H1 (cell line): ENCODE data around the gene WBP11. TPM values are rescaled to one million over a fixed set of nuclear protein-coding genes. Genes with fewer than 3 reads are reported as not detected.

Experiments
- CTCF ChIA-PET: fragments of 300-600 bp; sonication (Branson Sonifier 250); formaldehyde crosslinking; loops from one replicate; lab custom pipeline; 2021; ENCODE audit not compliant: partially characterized antibody; lab: Charles Lee
- POLR2A ChIA-PET: fragments of 300-600 bp; sonication (Branson Sonifier 250); formaldehyde crosslinking; loops from one replicate; lab custom pipeline; 2021; ENCODE audit warnings: inconsistent platforms; ENCODE audit not compliant: partially characterized antibody; lab: Charles Lee
- DNase-seq, 2 experiments: peaks; one replicate each; pipeline versions ENCODE4 v3.0.0 to v3.0.0-alpha.2; 2010 to 2022; ENCODE audit warnings: low spot score in 2 of 2, low read depth in 1 of 2, mixed read lengths in 1 of 2
- FAIRE-seq: peaks from 2 replicates; lab custom pipeline; 2011; peaks lifted over from hg19 to GRCh38; lab: Jason Lieb, UNC
- H2AFZ ChIP-seq: 2 replicates; pipeline ENCODE4 v1.8.1; 2012; ENCODE audit warnings: low read length, inconsistent platforms
- H2AK5ac ChIP-seq: 2 replicates; pipeline ENCODE4 v1.6.1; 2013; ENCODE audit warnings: low read depth, low read length
- H2BK120ac ChIP-seq: replicated peaks from 2 replicates; pipeline ENCODE3; 2013; ENCODE audit warnings: low read depth, low read length, inconsistent platforms
- H2BK12ac ChIP-seq: 2 replicates; pipeline ENCODE4 v1.6.1; 2013; ENCODE audit warnings: low read depth, low read length
- H2BK15ac ChIP-seq: 2 replicates; pipeline ENCODE4 v1.6.1; 2013; ENCODE audit warnings: low read length
- H2BK20ac ChIP-seq: 2 replicates; pipeline ENCODE4 v1.6.1; 2013; ENCODE audit warnings: low read length
- H2BK5ac ChIP-seq: 2 replicates; pipeline ENCODE4 v1.6.1; 2013; ENCODE audit warnings: low read depth, low read length
- H3K14ac ChIP-seq: 2 replicates; pipeline ENCODE4 v1.6.1; 2013; ENCODE audit warnings: inconsistent platforms; ENCODE audit not compliant: insufficient read length
- H3K18ac ChIP-seq: 2 replicates; pipeline ENCODE4 v1.6.1; 2013; ENCODE audit warnings: low read length; ENCODE audit errors: extremely low read depth
- H3K23ac ChIP-seq: 2 replicates; pipeline ENCODE4 v1.6.1; 2013; ENCODE audit warnings: inconsistent platforms; ENCODE audit not compliant: insufficient read length
- H3K23me2 ChIP-seq: 2 replicates; pipeline ENCODE4 v1.6.1; 2013; ENCODE audit warnings: low read depth, low read length
- H3K27ac ChIP-seq: 2 replicates; pipeline ENCODE4 v1.6.1; 2011; ENCODE audit warnings: low read depth, low read length, inconsistent platforms
- H3K27me3 ChIP-seq, 4 experiments: replicated peaks in 1 of 4; 1 replicate in 1 of 4; 2 replicates in 3 of 4; pipeline versions ENCODE4 v1.6.1 to v1.8.1; 2011 to 2013; ENCODE audit warnings: low read length in 3 of 4, mild to moderate bottlenecking in 3 of 4, inconsistent platforms in 2 of 4, mixed read lengths in 2 of 4, moderate library complexity in 1 of 4; ENCODE audit not compliant: control insufficient read depth in 3 of 4, insufficient read depth in 3 of 4; ENCODE audit errors: extremely low read depth in 1 of 4
- H3K36me3 ChIP-seq, 4 experiments: 2 replicates each; pipeline versions ENCODE4 v1.6.1 to v1.8.1; 2011 to 2013; ENCODE audit warnings: mild to moderate bottlenecking in 4 of 4, low read length in 3 of 4, moderate library complexity in 2 of 4, control low read depth in 1 of 4, inconsistent platforms in 1 of 4; ENCODE audit not compliant: insufficient read depth in 4 of 4, control insufficient read depth in 2 of 4
- H3K4ac ChIP-seq: replicated peaks from 2 replicates; pipeline ENCODE3; 2013; ENCODE audit warnings: low read length, low read depth, mixed read lengths, inconsistent platforms; ENCODE audit not compliant: insufficient read length
- H3K4me1 ChIP-seq, 4 experiments: replicated peaks in 1 of 4; 1 replicate in 1 of 4; 2 replicates in 3 of 4; pipeline versions ENCODE4 v1.6.1 to v1.8.1; 2011 to 2013; ENCODE audit warnings: low read length in 3 of 4, inconsistent platforms in 2 of 4, mixed read lengths in 1 of 4; ENCODE audit not compliant: insufficient read depth in 4 of 4, control insufficient read depth in 3 of 4
- H3K4me2 ChIP-seq, 2 experiments: 2 replicates each; pipeline versions ENCODE4 v1.6.1 to v1.8.1; 2011 to 2013; ENCODE audit warnings: low read depth in 2 of 2, low read length in 2 of 2, control low read depth in 1 of 2, inconsistent platforms in 1 of 2, mild to moderate bottlenecking in 1 of 2; ENCODE audit not compliant: insufficient read depth in 1 of 2
- H3K4me3 ChIP-seq, 4 experiments: fragments of 200-600, 300-600 bp in 1 of 4; sonication (generic), shearing (Covaris generic), sonication (Bioruptor Twin) in 1 of 4; 2 replicates each; pipeline versions ENCODE4 v1.5.1 to v1.8.1; 2011 to 2016; ENCODE audit warnings: low read length in 4 of 4, low read depth in 3 of 4, control low read depth in 2 of 4, inconsistent platforms in 2 of 4, mild to moderate bottlenecking in 2 of 4, mixed read lengths in 1 of 4, moderate library complexity in 1 of 4; ENCODE audit not compliant: insufficient read depth in 2 of 4; ENCODE audit errors: extremely low read depth in 1 of 4
- H3K56ac ChIP-seq: replicated peaks from 2 replicates; pipeline ENCODE3; 2013; ENCODE audit warnings: low read depth, mild to moderate bottlenecking, mixed read lengths, low read length, inconsistent platforms; ENCODE audit not compliant: insufficient read length
- H3K79me1 ChIP-seq: 2 replicates; pipeline ENCODE4 v1.6.1; 2013; ENCODE audit warnings: low read depth, low read length, control low read depth
- H3K79me2 ChIP-seq, 2 experiments: 2 replicates each; pipeline versions ENCODE4 v1.6.1 to v1.8.1; 2012 to 2013; ENCODE audit warnings: low read length in 2 of 2, mild to moderate bottlenecking in 2 of 2, inconsistent platforms in 1 of 2; ENCODE audit not compliant: insufficient read depth in 2 of 2, control insufficient read depth in 1 of 2
- H3K9ac ChIP-seq, 4 experiments: replicated peaks in 1 of 4; 1 replicate in 1 of 4; 2 replicates in 3 of 4; pipeline versions ENCODE4 v1.6.1 to v1.8.1; 2011 to 2013; ENCODE audit warnings: low read depth in 3 of 4, low read length in 3 of 4, control low read depth in 2 of 4, mild to moderate bottlenecking in 2 of 4, moderate library complexity in 2 of 4, inconsistent platforms in 1 of 4; ENCODE audit errors: extremely low read depth in 1 of 4
- H3K9me3 ChIP-seq, 2 experiments: 2 replicates each; pipeline versions ENCODE4 v1.6.1 to v1.8.1; 2012 to 2013; ENCODE audit warnings: mild to moderate bottlenecking in 2 of 2, moderate library complexity in 2 of 2, control low read depth in 1 of 2, inconsistent platforms in 1 of 2, low read depth in 1 of 2, low read length in 1 of 2, mixed read lengths in 1 of 2; ENCODE audit not compliant: insufficient read depth in 2 of 2
- H4K20me1 ChIP-seq, 2 experiments: replicated peaks in 1 of 2; 2 replicates each; pipeline versions ENCODE3 to v1.8.1; 2011 to 2013; ENCODE audit warnings: inconsistent platforms in 2 of 2, low read length in 2 of 2, mild to moderate bottlenecking in 1 of 2; ENCODE audit not compliant: insufficient read depth in 2 of 2, control insufficient read depth in 1 of 2
- H4K5ac ChIP-seq: 2 replicates; pipeline ENCODE4 v1.6.1; 2013; ENCODE audit warnings: low read length, low read depth, mixed read lengths, inconsistent platforms; ENCODE audit not compliant: insufficient read length
- H4K8ac ChIP-seq: 2 replicates; pipeline ENCODE4 v1.8.0; 2013; ENCODE audit warnings: mild to moderate bottlenecking, moderate library complexity, low read length, inconsistent platforms; ENCODE audit not compliant: insufficient read depth; ENCODE audit errors: extremely low read depth
- H4K91ac ChIP-seq: replicated peaks from 2 replicates; pipeline ENCODE3; 2013; ENCODE audit warnings: low read length, mixed read lengths, inconsistent platforms; ENCODE audit not compliant: insufficient read length
- BCL11A ChIP-seq, 2 experiments: IDR thresholded peaks; one replicate each; pipeline ENCODE4 v1.6.1; 2011; ENCODE audit warnings: low read depth in 2 of 2, low read length in 2 of 2, mild to moderate bottlenecking in 2 of 2
- CBX8 ChIP-seq: fragments of 300-800, 300-1000 bp; sonication (generic); IDR thresholded peaks from 2 replicates; pipeline ENCODE4 v1.7.1; 2016; ENCODE audit warnings: low read depth, low read length, borderline replicate concordance
- EZH2 ChIP-seq: fragments of 200-600 bp; sonication (generic); IDR thresholded peaks from 2 replicates; pipeline ENCODE4 v1.7.1; 2012; ENCODE audit warnings: low read depth, mild to moderate bottlenecking, moderate library complexity, low read length, inconsistent platforms; ENCODE audit not compliant: severe bottlenecking
- GABPA ChIP-seq: IDR thresholded peaks from 2 replicates; pipeline ENCODE4 v1.6.1; 2011; ENCODE audit warnings: mild to moderate bottlenecking, low read length, moderate library complexity, borderline replicate concordance; ENCODE audit not compliant: insufficient read depth
- KDM1A ChIP-seq: fragments of 200-600, 300-600 bp; sonication (generic); IDR thresholded peaks from 2 replicates; pipeline ENCODE4 v1.7.1; 2016; ENCODE audit warnings: mild to moderate bottlenecking, low read length, borderline replicate concordance
- NRF1 ChIP-seq: IDR thresholded peaks from 2 replicates; pipeline ENCODE4 v1.6.1; 2011; ENCODE audit warnings: mild to moderate bottlenecking, low read depth, low read length, improper control_type of control experiment
- POLR2AphosphoS5 ChIP-seq: IDR thresholded peaks from 2 replicates; pipeline ENCODE4 v1.6.1; 2011; ENCODE audit warnings: low read depth, low read length
- RBBP5 ChIP-seq: IDR thresholded peaks from 2 replicates; pipeline ENCODE4 v1.7.1; 2012; ENCODE audit warnings: low read depth, mild to moderate bottlenecking, inconsistent platforms, low read length, moderate library complexity, borderline replicate concordance
- RXRA ChIP-seq: IDR thresholded peaks from 2 replicates; pipeline ENCODE4 v1.6.1; 2011; ENCODE audit warnings: low read depth, mild to moderate bottlenecking, low read length, moderate library complexity; ENCODE audit not compliant: insufficient read depth
- SP2 ChIP-seq: IDR thresholded peaks from 2 replicates; pipeline ENCODE4 v1.6.1; 2012; ENCODE audit warnings: mild to moderate bottlenecking, low read length, inconsistent platforms
- YY1 ChIP-seq: IDR thresholded peaks from 2 replicates; pipeline ENCODE4 v1.6.1; 2011; ENCODE audit warnings: low read depth, mild to moderate bottlenecking, low read length
- polyA plus RNA-seq, 7 experiments: library from polyadenylated mRNA; depleted of rRNA in 3 of 7; stranded (reverse) in 5 of 7; unstranded in 2 of 7; fragments of >200 nt in 5 of 7; fragments of 200-250 nt in 2 of 7; gene quantifications; 1 replicate in 5 of 7; 2 replicates in 1 of 7; 4 replicates in 1 of 7; pipeline versions ENCODE4 v1.2.1 to v1.2.3, GENCODE V29; 2011 to 2013; ENCODE audit warnings: missing spikeins in 2 of 7, mixed read lengths in 2 of 7
- total RNA-seq: library from RNA; stranded (reverse); fragmentation: NEBNext Ultra II Directional; extraction: Animal tissue kit (Norgen Biotek cat#: 25700); gene quantifications from 2 replicates; pipeline ENCODE4 v1.2.1, GENCODE V29; 2021
- TF ChIP-seq, protein P1 (sequence below): IDR thresholded peaks from 2 replicates; pipeline ENCODE4 v1.6.1; 2012; ENCODE audit warnings: inconsistent platforms
- TF ChIP-seq, protein P2 (sequence below): IDR thresholded peaks from 2 replicates; pipeline ENCODE4 v1.6.1; 2011; ENCODE audit warnings: low read length, improper control_type of control experiment

Gene WBP11
- total and polyA plus RNA-seq, 2 of the 8 experiments (the other 6 are each of a cell fraction or from before 2014, with no cell fraction given), result 22.1 to 134 TPM

DNA sequence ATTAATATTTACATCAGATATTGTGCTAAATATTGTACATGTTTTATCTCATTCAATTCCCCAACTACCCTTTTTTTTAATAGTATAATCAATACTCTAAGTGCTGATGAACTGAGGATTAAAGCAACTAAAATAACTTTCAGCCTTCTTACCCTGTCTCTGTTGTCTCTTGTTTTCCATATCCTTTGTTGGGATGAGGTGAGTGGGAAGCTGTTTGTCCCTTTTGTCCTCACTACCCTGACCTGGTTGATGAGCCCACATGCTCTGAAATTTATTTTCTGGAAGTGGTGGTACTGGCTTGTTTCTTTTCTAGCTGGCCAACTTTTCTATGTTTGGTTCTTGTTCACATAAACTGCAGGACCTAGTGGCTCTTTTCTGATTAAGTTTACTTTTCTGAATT is 49.6 kb upstream of the WBP11 start:
- Histone ChIP-seq H4K20me1 (no peaks in the 10 kb centered on the region), H3K4me1 (peaks cover 0 to 6% (median 0%) of the 10 kb centered on the region in 4 experiments; a peak in 2 of 7 replicates)
- CTCF ChIA-PET, result interaction anchor here (0.8 to 1.2 kb wide), 3 partner anchors 41 to 142 kb away, joined by 4 to 8 read pairs (median 5); no protein-coding TSS in a partner anchor
- TF ChIP-seq RBBP5 (no peak), KDM1A (no peak), YY1 (no peak), BCL11A (IDR thresholded peaks at IDR 0.05; ENCODE audit: low read depth in 2 of 2, low read length in 2 of 2) (no peak), CBX8 (no peak), SP2 (no peak), NRF1 (no peak), EZH2 (no peak), GABPA (no peak), POLR2AphosphoS5 (no peak), RXRA (no peak)
- TF ChIP-seq, protein P1, sequence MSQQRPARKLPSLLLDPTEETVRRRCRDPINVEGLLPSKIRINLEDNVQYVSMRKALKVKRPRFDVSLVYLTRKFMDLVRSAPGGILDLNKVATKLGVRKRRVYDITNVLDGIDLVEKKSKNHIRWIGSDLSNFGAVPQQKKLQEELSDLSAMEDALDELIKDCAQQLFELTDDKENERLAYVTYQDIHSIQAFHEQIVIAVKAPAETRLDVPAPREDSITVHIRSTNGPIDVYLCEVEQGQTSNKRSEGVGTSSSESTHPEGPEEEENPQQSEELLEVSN, result no peak
- TF ChIP-seq, protein P2, sequence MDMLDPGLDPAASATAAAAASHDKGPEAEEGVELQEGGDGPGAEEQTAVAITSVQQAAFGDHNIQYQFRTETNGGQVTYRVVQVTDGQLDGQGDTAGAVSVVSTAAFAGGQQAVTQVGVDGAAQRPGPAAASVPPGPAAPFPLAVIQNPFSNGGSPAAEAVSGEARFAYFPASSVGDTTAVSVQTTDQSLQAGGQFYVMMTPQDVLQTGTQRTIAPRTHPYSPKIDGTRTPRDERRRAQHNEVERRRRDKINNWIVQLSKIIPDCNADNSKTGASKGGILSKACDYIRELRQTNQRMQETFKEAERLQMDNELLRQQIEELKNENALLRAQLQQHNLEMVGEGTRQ, result no peak

More for the DNA sequence above, 49.6 kb upstream of the WBP11 start:
- no peaks in the 10 kb centered on the region for H3K79me1 ChIP-seq
- no peak overlapping the region; a peak in 1 of 4 replicates for H3K4me2 ChIP-seq
- no peak overlapping the region for H3K27ac ChIP-seq
- H3K36me3 ChIP-seq, result no peaks in the 10 kb centered on the region
- DNase-seq (no peak), FAIRE-seq (no peak)
- no peak overlapping the region for H2BK12ac ChIP-seq
- no peak overlapping the region for H4K5ac ChIP-seq
- H2BK120ac ChIP-seq, result no peak overlapping the region
- H4K8ac ChIP-seq, result no peak overlapping the region
- no peak overlapping the region for H3K4ac ChIP-seq
- H3K23me2 ChIP-seq, result no peaks in the 10 kb centered on the region
- H2AK5ac ChIP-seq, result no peak overlapping the region
- no peak overlapping the region for H2BK15ac ChIP-seq
- no peak overlapping the region for H3K14ac ChIP-seq
- H2BK20ac ChIP-seq, result no peak overlapping the region
- no peak overlapping the region for H2BK5ac ChIP-seq
- no peak overlapping the region for H3K56ac ChIP-seq
- no peaks in the 10 kb centered on the region for H3K9me3 ChIP-seq
- no peak overlapping the region for H3K9ac ChIP-seq
- H3K23ac ChIP-seq, result no peak overlapping the region
- no peak overlapping the region for H4K91ac ChIP-seq
- no peaks in the 10 kb centered on the region for H3K79me2 ChIP-seq
- no peaks in the 10 kb centered on the region for H3K27me3 ChIP-seq
- POLR2A ChIA-PET, result no interaction called here
- no peak overlapping the region for H3K4me3 ChIP-seq
- H3K18ac ChIP-seq, result no peak overlapping the region
- peak overlapping the region; percentile 60; the same call in 1 of the 2 replicates for H2AFZ ChIP-seq
